EH (cell line): ENCODE results near the gene ZG16B.

Experiments
- DNase-seq: peaks from one replicate; pipeline ENCODE4 v3.0.0-alpha.2; 2015; ENCODE audit warnings: low read depth

Gene ZG16B

DNA sequence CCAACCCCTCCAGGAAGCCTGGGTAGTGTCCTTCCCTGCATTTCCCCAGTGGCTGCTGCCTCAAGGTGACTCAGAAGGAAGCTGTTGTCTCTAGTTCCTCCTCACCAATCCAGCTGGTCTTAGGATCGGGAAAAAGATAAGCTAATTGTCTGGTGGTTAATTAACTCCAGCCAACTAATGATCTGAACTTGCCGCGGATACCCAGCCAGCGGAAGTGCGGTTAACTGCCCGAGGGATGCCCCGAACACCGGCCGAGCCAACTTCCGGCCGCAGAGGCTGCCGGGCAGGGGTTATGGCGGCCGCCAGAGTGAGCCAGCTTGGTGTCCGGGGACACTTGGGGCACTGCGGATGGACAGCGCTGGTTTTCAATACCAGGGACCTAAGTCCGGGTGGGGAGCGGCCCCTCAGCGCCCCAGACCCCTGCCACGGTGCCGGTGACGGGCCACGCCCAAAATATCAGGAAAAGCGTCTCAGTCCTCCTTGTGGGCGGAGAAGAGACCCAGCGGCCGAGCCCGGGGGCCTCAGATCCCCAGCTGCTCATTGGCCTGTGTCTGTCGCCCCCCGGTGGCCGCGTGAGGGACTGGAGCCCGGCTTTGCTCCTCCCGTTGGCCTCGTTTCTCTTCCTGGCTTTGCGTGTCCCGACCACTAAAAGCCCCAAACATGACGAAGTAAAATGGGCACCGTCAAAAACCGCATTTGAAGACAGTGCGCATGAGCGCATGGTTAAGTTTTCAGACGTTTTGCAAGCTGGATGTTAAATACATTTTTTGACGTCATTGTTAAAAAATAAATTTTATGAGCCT, 38.1 kb downstream of the ZG16B start:
- peak; percentile 93 for DNase-seq

DNA sequence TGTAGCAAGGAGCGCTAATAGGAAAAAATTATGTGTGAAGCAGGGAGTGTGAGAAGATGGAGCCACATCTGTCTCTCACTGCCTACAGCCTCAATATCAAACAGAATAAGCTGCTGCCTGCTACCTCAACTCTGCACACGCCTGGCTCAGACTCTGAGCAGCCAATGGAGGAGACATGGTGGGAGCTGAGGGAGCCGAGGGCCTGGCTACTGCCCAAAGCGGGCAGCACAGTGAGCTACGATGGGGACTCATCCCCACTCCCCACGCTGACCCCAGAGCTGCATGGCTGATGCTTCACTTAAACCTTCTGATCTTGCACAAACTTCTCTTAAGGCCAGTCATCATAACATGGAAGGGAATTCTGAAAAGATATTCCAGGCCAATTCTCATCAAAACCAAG, 41.8 kb downstream of the ZG16B start:
- DNase-seq, result no peak

DNA sequence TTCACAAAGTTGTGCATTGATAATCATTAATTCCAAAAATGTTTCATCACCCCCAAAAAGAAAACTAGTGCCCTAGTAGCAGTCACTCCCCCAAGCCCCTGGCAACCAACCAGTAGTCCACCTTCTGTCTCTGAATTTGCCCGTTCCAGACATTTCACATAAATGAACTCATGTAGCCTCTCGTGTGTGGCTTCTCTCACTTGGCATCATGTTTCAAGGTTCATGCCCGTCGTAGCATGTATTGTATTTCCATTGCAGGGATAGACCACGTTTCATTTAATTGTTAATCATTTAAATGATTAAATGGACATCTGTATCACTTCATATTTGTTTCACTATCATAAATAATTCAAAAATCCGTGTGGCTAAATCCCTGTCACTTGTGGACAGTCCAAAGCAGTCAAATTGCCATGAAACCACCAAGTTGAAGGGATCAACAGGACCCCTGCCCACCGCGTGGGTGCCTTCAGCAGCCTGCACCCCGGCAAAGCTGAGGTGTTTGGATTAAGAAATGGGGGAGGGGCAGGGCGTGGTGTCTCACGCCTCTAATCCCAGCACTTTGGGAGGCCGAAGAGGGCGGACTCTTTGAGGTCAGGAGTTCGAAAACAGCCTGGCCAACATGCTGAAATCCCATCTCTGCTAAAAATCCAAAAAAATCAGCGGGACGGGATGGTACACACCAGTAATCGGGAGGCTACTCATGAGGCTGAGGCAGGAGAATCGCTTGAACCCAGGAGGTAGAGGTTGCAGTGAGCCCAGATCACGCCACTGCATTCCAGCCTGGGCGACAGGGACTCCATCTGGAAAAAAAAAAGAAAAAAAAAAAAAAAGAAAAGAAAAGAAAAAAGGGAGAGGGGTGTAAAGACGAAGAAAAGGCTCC, 44.2 kb downstream of the ZG16B start:
- DNase-seq, result no peak

DNA sequence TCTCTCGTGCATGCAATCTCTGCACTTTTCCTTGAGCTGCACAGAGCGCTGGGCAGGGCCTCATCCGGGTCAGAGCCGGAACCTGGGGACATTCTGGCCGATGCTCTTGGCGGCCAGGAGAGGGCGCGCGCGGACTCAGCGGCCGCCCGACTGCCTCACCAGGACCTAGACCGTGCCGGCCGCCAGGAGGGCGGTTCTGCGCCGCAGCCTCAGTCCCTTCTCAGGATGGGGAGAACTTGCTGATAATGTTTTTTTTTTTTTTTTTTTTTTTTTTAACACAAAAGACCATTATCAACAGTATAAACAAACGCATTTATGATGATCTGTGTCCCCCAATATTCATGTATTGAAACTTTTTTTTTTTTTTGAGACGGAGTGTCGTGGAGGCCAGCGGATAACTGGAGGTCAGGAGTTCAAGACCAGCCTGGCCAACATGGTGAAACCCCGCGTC, 44.8 kb downstream of the ZG16B start:
- peak; percentile 78 for DNase-seq

DNA sequence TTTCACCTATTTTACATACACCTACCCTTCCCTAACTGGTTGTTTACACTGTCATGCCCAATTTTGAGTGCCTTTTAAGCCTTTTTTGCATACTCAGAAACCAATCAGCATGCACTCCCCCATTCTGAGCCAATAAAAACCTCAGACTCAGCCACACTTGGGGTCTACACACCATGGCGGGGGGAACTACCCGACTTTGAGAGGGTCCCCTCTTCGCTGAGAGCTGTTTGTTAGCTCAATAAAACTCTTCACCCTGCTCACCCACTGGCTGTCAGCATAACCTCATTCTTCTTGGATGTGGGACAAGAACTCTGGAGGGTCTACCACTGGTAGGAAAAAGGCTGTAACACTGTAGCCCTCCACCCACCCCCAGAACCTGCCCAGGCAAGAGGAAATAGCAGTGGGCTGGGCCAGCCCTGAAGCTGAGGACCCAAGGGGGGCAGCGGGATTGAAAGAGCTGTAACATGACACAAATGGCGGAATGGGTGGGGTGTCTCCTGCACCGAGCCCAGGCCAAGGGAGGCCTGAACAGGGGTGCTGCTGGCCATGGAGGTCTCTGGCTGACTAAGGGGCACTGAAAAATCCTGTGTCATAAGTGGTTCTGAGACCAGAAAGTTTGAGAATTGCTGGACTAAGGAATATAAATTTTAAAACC, 49.9 kb downstream of the ZG16B start:
- DNase-seq, result no peak
